Ovary (tissue), 9 donors: ENCODE measurements around the gene HPRT1. TPM values are rescaled to one million over a fixed set of nuclear protein-coding genes. Genes with fewer than 3 reads are reported as not detected.

Experiments
- DNase-seq, 5 donors: peaks; one replicate each; pipeline ENCODE4 v3.0.0-alpha.2; 2019 to 2020
- H3K27ac ChIP-seq, 2 donors: fragments of 200-600 bp; one replicate each; pipeline versions ENCODE4 v1.5.1 to v1.8.0; 2019 to 2022
- H3K27me3 ChIP-seq: fragments of 200-600 bp; one replicate; pipeline ENCODE4 v1.8.0; 2022
- H3K36me3 ChIP-seq: fragments of 200-600 bp; sonication (generic); one replicate; pipeline ENCODE4 v1.5.1; 2019
- H3K4me1 ChIP-seq: one replicate; pipeline ENCODE4 v1.8.1; 2013; ENCODE audit warnings: mild to moderate bottlenecking, moderate library complexity; ENCODE audit not compliant: insufficient read depth
- H3K4me3 ChIP-seq: fragments of 200-600 bp; sonication (generic); one replicate; pipeline ENCODE4 v1.5.1; 2017
- H3K9me3 ChIP-seq, 2 donors: fragments of 200-600 bp in 1 of 2; sonication (generic) in 1 of 2; one replicate each; pipeline versions ENCODE4 v1.5.1 to v1.8.1; 2013 to 2019; ENCODE audit warnings: mild to moderate bottlenecking in 1 of 2, moderate library complexity in 1 of 2
- EP300 ChIP-seq: sonication (generic); formaldehyde crosslinking; IDR thresholded peaks from one replicate; pipeline ENCODE4 v1.6.1; 2017; ENCODE audit warnings: antibody characterized with exemption
- POLR2A ChIP-seq: fragments of 450-650 bp; IDR thresholded peaks from one replicate; pipeline ENCODE4 v1.6.1; 2017; ENCODE audit warnings: antibody characterized with exemption, mild to moderate bottlenecking, moderate library complexity
- WGBS, 3 donors: extraction: QIAGEN DNeasy Blood & Tissue Kit in 1 of 3; methylation state at CpG; one replicate each; pipeline versions ENCODE4 v1.1.5 to v1.1.7; 2013 to 2017; 5-methylcytosine and 5-hydroxymethylcytosine counted together
- intact Hi-C, 4 donors: fragments of 100-400 bp; cut with DNase I; formaldehyde crosslinking; loops; one replicate each; pipeline versions ENCODE4 v1.11.0 to v1.15.1; 2022 to 2023
- polyA plus RNA-seq, 2 donors: library from polyadenylated mRNA; stranded (reverse); fragments of 200-250 nt in 1 of 2; fragments of 350-450 nt in 1 of 2; fragmentation: Illumina TruSeq in 1 of 2; extraction: RNeasy Lipid Tissue Mini Kit (QIAGEN cat#74804) in 1 of 2; gene quantifications; one replicate each; pipeline ENCODE4 v1.2.3, GENCODE V29; 2013 to 2014
- total RNA-seq, 7 donors: library from RNA; depleted of rRNA in 2 of 7; stranded (reverse); fragments of >200 nt in 2 of 7; fragmentation: NEBNext Ultra II Directional in 3 of 7; extraction: Animal tissue kit (Norgen Biotek cat#: 25700) in 3 of 7; gene quantifications; one replicate each; pipeline versions ENCODE4 v1.1.0 to v1.2.4, GENCODE V29; 2016 to 2023
- TF ChIP-seq, protein P1 (sequence below), 3 donors: fragments of 450-650 bp in 2 of 3; fragments of 200-600 bp in 1 of 3; IDR thresholded peaks; one replicate each; pipeline versions ENCODE4 v1.5.1 to v1.8.0; 2016 to 2022; ENCODE audit warnings: antibody characterized with exemption in 3 of 3, mild to moderate bottlenecking in 1 of 3
- donor health status: DM: no; HTN: no; CAD: no; lungs with moderate emphysema.
- donor health status: DM: no; HTN: no; CAD: no.
- donor health status: Bipolar disorder and iron deficiency.
- donor health status: DM: yes; HTN: yes; CAD: no.
- donor health status: DM: no; HTN: no; CAD: no.
- donor health status: DM: yes; HTN: yes; CAD: no.

The HPRT1 gene
- total and polyA plus RNA-seq, 9 donors, result 13.4 to 37.5 (median 25.6) TPM

DNA sequence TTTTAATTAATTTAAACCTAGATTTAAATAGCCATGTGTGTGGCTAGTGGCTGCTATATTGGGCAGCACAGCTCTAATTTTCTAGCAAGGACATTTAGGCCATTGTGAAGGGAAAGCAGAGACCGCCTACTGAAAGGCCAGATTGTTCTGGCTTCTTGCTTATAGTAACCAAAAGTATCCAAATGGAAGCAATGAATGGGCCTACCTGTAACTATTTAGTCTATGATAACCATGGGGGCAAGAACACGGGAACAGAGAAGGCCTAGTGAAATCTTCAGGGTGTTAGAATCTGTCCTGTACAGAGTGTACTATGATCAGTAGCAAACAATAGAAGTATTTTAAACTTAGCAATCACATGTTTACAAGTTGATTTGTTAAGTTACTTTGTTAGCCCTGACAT lies 16.5 kb upstream of the HPRT1 start:
- TF ChIP-seq EP300 (no peak), POLR2A (no peak)
- TF ChIP-seq, protein P1, sequence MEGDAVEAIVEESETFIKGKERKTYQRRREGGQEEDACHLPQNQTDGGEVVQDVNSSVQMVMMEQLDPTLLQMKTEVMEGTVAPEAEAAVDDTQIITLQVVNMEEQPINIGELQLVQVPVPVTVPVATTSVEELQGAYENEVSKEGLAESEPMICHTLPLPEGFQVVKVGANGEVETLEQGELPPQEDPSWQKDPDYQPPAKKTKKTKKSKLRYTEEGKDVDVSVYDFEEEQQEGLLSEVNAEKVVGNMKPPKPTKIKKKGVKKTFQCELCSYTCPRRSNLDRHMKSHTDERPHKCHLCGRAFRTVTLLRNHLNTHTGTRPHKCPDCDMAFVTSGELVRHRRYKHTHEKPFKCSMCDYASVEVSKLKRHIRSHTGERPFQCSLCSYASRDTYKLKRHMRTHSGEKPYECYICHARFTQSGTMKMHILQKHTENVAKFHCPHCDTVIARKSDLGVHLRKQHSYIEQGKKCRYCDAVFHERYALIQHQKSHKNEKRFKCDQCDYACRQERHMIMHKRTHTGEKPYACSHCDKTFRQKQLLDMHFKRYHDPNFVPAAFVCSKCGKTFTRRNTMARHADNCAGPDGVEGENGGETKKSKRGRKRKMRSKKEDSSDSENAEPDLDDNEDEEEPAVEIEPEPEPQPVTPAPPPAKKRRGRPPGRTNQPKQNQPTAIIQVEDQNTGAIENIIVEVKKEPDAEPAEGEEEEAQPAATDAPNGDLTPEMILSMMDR (IDR thresholded peaks at IDR 0.05), result no peak
- 64 to 76% (median 76%) methylated on average over 2 of the region's 2 CpGs for WGBS, 3 donors
- intact Hi-C loops, result no loop called here

DNA sequence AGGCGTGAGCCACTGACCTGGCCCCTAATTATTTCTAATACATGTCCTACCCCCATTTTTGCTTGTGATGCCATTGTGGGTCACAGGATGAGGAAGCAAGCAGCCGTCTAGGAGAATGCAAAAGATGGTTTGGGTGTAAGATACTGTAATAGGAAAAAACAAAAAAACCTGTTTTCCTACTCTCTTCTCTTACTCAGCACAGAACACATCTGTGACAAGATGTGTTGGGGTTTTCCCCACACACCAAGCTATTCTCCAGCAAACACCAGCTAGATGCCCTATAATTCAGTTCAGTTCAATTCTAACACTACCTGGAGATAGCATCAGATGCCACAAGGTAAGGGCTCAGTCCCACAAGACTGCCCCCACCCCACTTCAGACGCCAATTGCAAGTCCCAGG lies 15.3 kb upstream of the HPRT1 start:
- no peak for DNase-seq
- Histone ChIP-seq H3K27ac (no peak overlapping the region), H3K27me3 (no peaks in the 10 kb centered on the region), H3K9me3 (no peaks in the 10 kb centered on the region), H3K36me3 (no peaks in the 10 kb centered on the region), H3K4me3 (no peak overlapping the region), H3K4me1 (no peaks in the 10 kb centered on the region)
- TF ChIP-seq EP300 (no peak), POLR2A (no peak)
- TF ChIP-seq, protein P1 (IDR thresholded peaks at IDR 0.05), result no peak
- intact Hi-C loops, result no loop called here
- WGBS, 3 donors, result 57 to 63% (median 61%) methylated on average over 3 of the region's 3 CpGs

More for the DNA sequence above, 16.5 kb upstream of the HPRT1 start:
- Histone ChIP-seq H3K9me3 (no peaks in the 10 kb centered on the region), H3K27me3 (no peaks in the 10 kb centered on the region), H3K36me3 (no peaks in the 10 kb centered on the region), H3K27ac (no peak overlapping the region), H3K4me1 (no peaks in the 10 kb centered on the region), H3K4me3 (no peak overlapping the region)
- no peak for DNase-seq

DNA sequence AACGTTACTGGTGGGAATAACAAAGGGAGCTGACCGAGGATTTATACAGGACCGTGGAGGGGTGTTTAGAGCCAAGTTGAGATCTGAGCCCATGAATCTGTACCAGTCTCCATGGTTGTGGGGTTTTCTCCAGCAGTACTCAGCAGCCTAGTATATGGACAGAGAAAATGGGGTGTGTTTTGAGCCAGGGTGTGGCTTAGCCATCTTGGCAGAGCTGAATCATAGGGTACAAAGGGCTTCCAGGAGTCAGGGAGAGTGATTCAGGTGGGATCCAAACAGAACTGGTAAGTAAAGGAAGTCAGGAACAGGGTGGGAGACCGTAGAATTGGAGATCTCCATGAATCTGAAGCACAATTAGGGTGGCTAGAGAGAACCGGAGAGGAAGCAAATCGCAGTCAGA lies 7.4 kb upstream of the HPRT1 start:
- no peak overlapping the region for H3K27ac ChIP-seq
- H3K36me3 ChIP-seq, result no peaks in the 10 kb centered on the region
- intact Hi-C loops, result no loop called here
- H3K4me1 ChIP-seq, result no peaks in the 10 kb centered on the region
- H3K4me3 ChIP-seq, result no peak overlapping the region
- no peaks in the 10 kb centered on the region for H3K9me3 ChIP-seq
- 74 to 81% (median 77%) methylated on average over 6 of the region's 6 CpGs for WGBS, 3 donors
- TF ChIP-seq POLR2A, result no peak
- TF ChIP-seq, protein P1 (IDR thresholded peaks at IDR 0.05), result no peak
- no peak for TF ChIP-seq EP300
- no peaks in the 10 kb centered on the region for H3K27me3 ChIP-seq
- DNase-seq, result no peak

DNA sequence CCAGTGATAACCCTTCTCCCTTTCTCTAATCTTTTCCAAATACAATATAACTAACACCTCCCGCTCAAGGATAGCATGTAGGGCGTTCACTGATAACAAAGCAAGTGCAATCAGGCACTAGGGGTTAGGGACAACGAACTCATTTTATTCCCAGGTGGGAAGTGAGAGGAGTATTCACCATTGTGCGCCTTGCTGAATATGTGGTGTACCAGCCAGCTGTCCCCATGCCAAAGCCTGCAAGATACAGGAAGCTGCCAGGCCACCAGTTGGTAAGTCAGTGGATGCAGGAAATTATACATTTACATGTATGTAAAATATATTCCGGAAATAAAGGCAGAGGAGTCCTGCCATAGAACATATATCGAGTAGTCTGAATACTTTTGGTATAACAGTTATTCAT lies 6.3 kb upstream of the HPRT1 start:
- TF ChIP-seq POLR2A (no peak), EP300 (no peak)
- TF ChIP-seq, protein P1 (IDR thresholded peaks at IDR 0.05), result no peak
- H3K27ac ChIP-seq, result no peak overlapping the region
- no peaks in the 10 kb centered on the region for H3K27me3 ChIP-seq
- H3K9me3 ChIP-seq, result no peaks in the 10 kb centered on the region
- intact Hi-C loops, result no loop called here
- WGBS, 3 donors, result 67 to 75% (median 75%) methylated on average over 6 of the region's 6 CpGs
- no peak for DNase-seq
- H3K36me3 ChIP-seq, result no peaks in the 10 kb centered on the region
- H3K4me1 ChIP-seq, result no peaks in the 10 kb centered on the region
- no peak overlapping the region for H3K4me3 ChIP-seq
